ENCODE data around the gene PLXNA2.

Gene PLXNA2

DNA sequence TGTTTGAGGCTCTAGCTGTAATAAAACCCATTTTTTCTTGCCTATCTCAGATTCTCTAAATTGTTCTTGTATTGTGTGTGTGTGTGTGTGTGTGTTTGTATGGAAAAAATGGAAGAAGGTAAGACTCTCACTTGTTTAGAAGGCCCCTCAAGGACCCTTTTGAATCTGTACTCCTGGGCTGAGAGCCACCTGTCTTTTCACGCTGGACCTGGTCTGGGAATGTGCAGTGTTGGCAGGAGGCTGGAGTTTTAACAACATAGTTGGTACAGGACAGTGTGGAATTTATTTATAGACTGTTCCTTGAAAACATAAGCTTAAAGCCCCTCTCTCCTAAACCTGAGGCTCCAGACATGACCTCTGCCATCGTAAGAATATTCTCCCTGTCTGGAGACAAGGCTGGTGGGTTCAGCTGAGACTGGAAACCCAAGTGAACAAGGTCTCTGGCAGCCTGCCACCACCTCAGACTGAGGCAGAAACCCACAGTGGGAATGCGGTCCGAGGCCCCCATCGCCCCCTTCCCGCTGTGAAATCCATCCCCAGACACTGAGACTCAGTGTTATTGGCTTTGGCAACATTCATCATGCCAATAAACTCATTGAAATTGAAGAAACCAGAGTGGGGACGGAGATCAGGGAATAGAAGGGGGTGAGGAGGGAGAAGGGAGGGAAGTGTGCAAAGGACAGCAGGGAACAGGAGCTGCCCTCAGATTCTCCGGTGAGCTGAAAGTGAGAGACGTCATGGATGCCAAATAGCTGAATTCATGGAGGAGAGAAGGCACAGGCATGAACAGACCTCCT lies 24.6 kb upstream of the PLXNA2 start:
- DNase-seq = peak in 2 of 56 donors; percentile 6 to 12

GRCh38 chr1:208265525-208265924 lies 21.3 kb upstream of the PLXNA2 start:
- DNase-seq = no peak

DNA sequence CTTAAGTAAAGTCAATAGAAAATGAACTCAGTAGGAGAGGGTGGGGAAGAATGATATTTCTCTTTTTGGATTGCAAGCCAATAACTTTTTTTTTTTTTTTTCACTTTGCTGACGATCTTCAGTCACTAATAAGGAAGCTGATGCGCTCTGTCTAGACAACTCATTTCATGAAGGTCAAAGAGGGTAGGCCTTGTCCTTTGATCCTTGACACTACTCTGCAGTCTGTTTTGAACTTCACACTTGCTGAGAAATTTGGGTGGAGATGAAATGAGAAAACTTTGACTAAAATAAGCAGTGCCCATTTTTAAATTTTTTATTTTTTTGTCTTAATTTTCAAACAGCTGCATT lies 20.9 kb upstream of the PLXNA2 start:
- DNase-seq = no peak

DNA sequence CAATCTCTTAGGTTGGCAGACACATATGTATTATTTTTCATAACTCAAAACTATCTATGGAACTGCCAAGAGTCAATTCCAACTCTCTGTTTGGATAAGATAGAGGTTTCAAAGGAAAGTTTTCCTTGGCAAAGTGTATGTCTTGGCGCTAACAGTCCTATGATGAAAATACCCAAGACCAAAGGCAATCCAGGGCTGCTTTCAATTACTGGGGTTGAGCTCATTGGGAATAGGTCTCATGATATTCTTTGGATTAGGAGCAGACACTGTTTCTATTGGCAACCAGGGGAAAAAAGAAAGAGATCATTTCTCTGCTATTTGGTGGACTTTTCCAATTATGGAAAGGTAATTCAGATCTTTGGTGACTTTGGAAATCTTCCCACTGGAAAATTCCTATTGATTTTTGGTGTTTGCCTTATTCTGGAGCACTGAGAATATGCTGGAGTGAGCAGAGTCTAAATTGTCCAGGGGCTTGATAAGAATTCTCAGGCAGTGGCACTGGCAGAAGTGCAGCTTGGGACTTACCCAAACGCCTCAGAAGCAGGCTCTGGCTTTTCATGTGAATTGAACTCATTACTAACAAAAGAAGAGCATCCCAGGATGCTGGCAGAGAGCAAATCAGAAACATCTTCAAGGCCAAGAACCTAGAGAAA lies 20.4 kb upstream of the PLXNA2 start:
- no peak for DNase-seq

DNA sequence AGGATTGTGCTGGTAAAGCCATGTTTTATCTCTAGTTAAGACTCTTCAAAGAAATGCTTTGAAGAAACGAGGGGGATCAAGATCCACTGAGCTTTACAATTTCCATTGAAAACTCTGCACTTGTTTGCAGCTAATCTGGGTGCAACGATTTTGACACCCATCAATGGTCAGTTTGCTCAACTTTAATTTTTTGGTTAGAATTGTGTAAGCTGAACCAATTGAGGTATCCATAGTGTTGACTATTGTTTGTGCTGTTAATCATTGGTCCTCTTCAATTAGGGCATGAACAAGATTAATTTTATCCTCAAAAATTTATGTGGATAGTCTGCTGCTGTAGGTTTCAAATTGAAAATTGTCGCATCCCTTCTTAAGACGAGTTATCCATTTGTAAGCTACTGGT lies 17.7 kb upstream of the PLXNA2 start:
- DNase-seq = no peak

- DNase-seq = no peak
These were observed 14.1 kb upstream of the PLXNA2 start for GRCh38 chr1:208258277-208258676.

- no peak for DNase-seq
These were observed 13.2 kb upstream of the PLXNA2 start for GRCh38 chr1:208257351-208257750.

DNA sequence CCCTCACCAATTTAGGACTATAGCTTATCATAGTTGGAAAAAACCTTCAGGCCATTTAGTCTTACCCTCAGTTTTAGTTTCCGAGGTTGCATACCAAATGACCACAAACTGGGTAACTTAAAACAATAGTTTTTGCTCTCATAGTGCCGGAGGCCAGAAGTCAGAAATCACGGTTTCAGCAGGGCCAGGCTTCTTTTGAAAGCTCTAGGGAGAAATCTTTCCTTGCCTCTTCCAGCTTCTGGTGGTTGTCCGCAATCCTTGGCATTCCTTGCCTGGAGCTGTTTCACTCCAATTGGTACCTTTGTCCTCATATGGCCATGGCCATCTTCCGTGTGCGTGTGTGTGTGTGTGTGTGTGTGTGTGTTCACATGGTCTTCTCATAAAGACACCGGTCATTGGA lies 12.4 kb upstream of the PLXNA2 start:
- DNase-seq = no peak

GRCh38 chr1:208256091-208256490 lies 11.9 kb upstream of the PLXNA2 start:
- no peak for DNase-seq

GRCh38 chr1:208254862-208255261 lies 10.7 kb upstream of the PLXNA2 start:
- DNase-seq = no peak

GRCh38 chr1:208254376-208254775 lies 10.2 kb upstream of the PLXNA2 start:
- DNase-seq = no peak

DNA sequence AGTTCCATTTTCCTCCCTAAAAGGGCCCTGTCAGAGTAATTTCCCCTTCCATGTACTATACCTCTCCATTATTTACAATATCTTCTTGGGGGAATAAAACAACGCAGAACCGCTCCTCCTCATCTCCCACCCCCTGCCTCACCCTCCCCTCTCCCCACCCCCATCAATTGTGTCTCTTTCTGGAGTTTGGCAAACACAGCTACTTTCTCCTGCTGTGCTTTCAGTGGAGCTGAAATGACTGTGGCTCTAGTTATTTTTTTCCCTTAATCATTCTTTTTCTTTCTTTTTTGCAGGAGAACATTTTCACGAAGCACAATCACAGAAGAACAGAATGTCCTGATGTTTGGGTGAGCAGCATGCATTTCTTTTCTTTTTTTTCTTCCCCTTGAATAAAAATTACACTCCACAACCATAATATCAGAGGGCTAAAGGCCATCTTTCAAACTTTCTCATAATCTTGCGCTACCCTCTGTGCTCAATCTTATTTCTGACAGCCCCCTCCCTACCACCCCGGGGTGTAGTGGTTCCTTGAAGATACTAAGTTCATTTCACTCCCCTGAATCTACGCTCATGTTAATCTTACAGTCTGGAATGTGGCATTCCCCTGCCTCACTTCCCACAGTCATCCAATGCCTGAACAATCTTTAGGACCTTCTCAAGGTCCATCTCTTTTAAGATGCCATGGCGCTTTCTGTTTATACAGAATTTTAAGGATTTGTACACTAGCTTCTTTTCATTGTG lies 8.8 kb upstream of the PLXNA2 start:
- no peak for DNase-seq

DNA sequence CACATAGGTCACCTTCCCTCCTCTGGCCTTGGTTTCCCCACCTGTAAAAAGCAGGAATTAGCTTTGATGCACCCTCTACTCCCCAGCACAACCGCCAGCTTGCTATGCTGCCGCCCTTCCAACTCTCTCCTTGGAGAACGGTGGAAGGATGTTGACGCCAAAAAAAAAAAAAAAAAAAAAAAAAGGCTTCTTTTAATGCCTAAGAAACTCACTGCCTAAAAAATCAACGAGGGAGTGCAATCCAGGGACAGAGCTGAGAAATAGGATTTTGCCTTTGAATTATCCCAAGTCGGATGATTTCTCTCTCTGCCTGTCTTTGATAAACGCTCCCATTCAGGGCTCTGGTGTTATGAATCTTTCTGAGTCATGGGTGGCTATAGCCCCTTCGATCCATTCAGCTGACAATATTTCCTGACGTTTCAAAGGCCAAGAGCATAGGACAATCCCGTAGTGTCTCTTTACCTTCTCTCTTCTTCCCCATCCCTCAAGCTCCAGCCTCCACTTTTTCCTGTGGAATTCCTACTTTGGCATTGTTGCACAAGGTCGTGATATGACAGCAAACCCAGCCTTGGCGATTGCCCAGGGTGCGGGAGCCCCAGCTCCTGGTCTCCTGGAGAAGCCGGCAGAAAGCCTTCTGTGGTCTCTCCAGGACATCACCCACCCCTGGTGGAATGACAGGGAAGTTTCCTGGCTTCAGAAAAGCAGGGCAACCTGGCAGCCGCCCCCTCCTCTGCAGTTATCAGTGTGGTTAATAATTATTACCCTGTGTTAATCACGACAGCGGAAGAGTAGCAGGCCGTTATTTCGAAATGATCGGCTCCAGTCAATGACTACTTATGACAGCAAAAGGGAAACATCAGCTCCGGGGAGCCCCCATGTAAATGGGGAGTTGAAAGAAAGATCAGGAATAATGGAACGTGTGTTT lies 8.0 kb upstream of the PLXNA2 start:
- DNase-seq = peak in 8 of 56 donors; percentile 22 to 60 (median 37)

DNA sequence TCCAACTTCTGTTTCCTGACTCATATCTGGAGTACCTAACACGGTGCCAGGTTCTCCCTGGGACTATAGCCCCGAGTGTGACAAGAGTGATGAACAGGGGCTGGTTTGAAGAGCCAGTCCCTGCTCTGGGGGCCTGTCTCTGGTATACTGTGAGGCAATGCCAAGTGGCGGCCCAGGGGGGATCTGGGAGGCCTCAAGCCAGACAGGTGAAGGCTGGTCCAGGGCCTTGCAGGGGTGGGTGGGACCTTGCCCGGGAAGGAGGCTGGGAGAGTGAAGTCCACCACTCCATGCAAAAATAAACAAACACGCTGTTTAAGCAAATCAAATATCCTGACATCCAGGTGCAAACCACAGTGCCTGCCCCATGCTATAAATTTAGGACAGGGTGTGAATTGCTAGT lies 6.8 kb upstream of the PLXNA2 start:
- no peak for DNase-seq

- no peak for DNase-seq
These were observed 6.4 kb upstream of the PLXNA2 start for GRCh38 chr1:208250613-208251012.

DNA sequence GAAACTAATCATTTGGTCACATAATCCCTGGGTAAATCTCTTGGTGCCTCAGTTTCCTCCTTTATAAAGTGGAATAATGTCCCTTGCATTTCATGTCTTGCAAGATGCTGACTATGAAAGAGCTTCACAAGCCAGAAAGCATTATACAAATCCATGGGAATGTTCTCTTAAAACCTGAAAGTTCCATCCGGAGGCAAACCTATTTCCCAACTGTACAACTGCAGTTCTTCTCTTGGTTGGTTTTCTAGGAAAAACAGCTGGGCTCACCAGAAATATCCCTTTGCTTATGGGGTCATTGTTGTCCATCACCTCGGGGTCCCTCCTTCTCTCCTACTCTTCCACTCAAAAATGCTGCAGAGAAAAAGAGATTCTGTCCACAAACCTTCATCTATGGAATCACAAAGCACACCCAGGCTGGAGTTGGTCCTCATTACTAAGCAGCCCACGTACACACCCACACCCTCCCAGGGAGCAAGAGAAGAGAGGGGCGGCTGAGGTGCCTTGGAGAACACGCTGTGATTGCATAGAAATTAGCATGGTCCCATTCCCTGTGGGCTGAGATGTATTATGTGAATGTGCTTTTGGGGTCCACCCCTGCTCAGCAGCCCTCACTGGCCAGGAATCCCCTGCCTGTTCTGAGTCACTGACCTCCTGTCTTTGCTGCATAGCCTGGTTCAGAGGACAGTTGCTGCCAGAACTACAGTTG lies 5.0 kb upstream of the PLXNA2 start:
- DNase-seq = peak in 4 of 56 donors; percentile 25 to 43 (median 34)

DNA sequence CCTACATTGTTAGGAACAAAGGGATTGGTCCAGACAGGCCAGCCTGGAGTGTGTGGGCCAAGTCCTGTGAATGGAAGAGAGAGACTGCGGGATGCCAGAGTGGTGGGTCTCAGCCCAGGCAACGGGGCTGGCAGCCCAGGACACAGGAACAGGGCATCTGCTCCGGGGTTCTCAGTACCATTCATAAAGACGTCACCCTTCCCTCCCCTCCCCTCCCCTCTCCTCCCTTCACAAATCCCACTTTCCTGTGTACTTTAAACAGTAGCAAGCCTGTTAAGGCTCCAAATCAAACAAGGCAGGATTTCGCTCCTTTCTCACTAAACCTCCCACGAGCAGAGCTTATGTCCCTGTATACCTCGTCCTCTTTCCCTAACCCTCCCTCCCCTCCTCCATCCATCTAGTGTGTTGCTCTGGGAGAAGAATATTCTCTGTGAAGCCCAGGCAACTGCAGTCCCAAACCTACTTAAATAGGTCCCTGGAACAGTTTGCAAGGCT lies 4.2 kb upstream of the PLXNA2 start:
- peak in 27 of 56 donors; percentile 25 to 77 (median 51) for DNase-seq

DNA sequence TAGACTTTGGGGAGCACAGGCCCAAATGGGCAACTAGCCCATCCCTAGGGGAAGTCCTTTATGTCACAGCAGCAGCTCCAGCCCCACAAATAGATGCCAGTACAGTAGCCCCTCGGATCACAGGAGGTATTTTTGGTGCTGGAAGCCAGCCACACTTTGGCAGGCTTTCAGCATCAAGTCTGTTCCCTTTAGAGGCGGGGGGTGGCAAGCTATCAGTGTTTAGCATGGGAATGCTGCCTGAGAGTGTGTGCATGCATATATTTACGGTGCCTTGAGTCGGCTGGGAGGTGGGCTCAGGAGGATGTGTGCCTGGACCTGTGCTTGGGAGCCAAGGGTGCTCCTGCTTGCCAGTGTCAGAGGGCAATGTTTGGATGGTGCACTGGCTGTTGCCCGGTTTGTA lies 3.5 kb upstream of the PLXNA2 start:
- peak in 1 of 56 donors; percentile 23 for DNase-seq

GRCh38 chr1:208245185-208245705 lies 1.1 kb upstream of the PLXNA2 start:
- peak in 53 of 56 donors; percentile 29 to 95 (median 69) for DNase-seq

- DNase-seq = peak in 1 of 56 donors; percentile 50
These were observed 637 bp downstream of the PLXNA2 start for GRCh38 chr1:208243527-208243966.

Measured in nucleus accumbens (tissue), 56 donors.